Measurements from ENCODE around the gene LACRT.

Gene LACRT, protein sequence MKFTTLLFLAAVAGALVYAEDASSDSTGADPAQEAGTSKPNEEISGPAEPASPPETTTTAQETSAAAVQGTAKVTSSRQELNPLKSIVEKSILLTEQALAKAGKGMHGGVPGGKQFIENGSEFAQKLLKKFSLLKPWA

DNA sequence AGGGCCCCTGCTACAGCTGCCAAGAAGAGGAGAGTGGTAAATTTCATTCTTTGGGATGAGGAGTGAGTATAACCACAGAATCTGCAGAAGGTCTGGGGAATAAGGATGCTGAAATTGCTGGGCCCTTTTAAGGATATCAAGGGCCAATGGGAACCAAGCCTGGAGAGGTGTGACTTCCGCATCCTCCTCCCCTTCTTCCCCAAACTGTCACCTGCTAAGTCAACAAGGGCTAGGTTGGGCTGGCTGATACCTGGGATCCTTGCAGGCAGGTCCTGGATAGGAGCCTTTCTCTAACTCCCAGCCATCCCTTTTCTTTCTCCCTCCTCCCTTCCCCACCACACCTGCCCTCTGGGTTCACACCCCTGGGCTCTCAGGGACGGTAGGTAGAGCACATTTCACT is at the start of gene LACRT:
TSS of gene LACRT (minus strand) at position 101 of the 400 bp plus-strand sequence. CDS start at position 47, 54 bp downstream.
- TF ChIP-seq TEAD4 (IDR thresholded peaks at IDR 0.05): no peak
- no peak for TF ChIP-seq EGR1 (IDR thresholded peaks at IDR 0.05)
- no peak for TF ChIP-seq EP300 (IDR thresholded peaks at IDR 0.05; ENCODE audit: borderline replicate concordance)
- TF ChIP-seq CREB1 (IDR thresholded peaks at IDR 0.05; ENCODE audit: low read depth): no peak

DNA sequence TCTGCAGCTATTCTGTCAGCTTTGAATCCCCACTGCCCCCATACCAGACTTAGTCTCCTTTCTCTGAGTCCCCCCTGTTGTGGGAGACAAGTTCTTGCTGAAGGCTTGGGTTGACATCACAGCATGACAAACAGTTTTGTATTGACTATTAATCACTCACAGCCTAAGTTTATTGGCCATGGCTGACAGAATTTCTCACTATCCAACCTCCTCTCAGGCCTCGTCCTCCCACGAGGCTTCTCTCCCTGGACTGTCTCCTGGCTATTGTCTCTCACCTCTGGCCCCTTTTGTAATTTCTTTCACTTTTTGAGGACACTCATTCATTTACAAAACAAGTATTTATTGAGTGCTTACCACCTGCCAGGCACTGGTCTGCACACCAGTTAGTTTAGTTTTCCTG is 48.7 kb upstream of the LACRT start:
- TF ChIP-seq TEAD4 (IDR thresholded peaks at IDR 0.05) (no peak), EP300 (IDR thresholded peaks at IDR 0.05; ENCODE audit: borderline replicate concordance) (peak; percentile 27; the same call in 1 of the 2 replicates)
- TF ChIP-seq, protein P1, sequence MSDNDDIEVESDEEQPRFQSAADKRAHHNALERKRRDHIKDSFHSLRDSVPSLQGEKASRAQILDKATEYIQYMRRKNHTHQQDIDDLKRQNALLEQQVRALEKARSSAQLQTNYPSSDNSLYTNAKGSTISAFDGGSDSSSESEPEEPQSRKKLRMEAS (IDR thresholded peaks at IDR 0.05): 0 out of 2 replicates have a peak, but pooled peaks have one; percentile 37

DNA sequence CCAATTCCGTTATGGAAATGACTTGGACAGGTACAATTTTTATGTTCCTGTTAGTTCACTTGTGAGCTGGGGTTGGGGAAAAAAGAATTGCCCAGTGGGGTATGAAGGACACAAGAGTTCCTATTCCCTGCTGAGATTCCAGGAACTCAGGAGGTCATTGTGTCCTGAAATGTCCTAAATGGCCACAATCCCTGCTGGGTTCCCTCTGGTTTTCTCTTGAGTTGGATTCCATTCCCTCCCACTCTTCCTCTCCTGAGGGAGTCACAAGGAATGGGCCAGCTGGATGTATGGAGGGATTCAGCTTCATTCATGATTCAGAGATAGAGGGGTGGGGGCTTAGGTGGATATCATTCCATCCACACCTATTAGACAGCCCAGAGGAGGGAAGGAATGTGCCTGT is 48.0 kb upstream of the LACRT start:
- TF ChIP-seq, protein P2, sequence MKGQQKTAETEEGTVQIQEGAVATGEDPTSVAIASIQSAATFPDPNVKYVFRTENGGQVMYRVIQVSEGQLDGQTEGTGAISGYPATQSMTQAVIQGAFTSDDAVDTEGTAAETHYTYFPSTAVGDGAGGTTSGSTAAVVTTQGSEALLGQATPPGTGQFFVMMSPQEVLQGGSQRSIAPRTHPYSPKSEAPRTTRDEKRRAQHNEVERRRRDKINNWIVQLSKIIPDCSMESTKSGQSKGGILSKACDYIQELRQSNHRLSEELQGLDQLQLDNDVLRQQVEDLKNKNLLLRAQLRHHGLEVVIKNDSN (IDR thresholded peaks at IDR 0.05): no peak
- TF ChIP-seq TCF12 (IDR thresholded peaks at IDR 0.05; ENCODE audit: low read depth) (peak; percentile 78), EGR1 (IDR thresholded peaks at IDR 0.05) (0 out of 2 replicates have a peak, but pooled peaks have one; percentile 10), CREB1 (IDR thresholded peaks at IDR 0.05; ENCODE audit: low read depth) (no peak), EP300 (IDR thresholded peaks at IDR 0.05; ENCODE audit: borderline replicate concordance) (peak; percentile 83), TEAD4 (IDR thresholded peaks at IDR 0.05) (peak; percentile 66), NFIC (IDR thresholded peaks at IDR 0.05) (no peak), FOXM1 (IDR thresholded peaks at IDR 0.05; ENCODE audit: borderline replicate concordance, low read depth) (no peak; the same call in 1 of the 2 replicates), ZBTB7A (IDR thresholded peaks at IDR 0.05; ENCODE audit: low read depth) (no peak), YY1 (IDR thresholded peaks at IDR 0.05; ENCODE audit: low read depth) (0 out of 2 replicates have a peak, but pooled peaks have one; percentile 12), CEBPB (IDR thresholded peaks at IDR 0.05) (peak; percentile 49; the same call in 1 of the 2 replicates), TAF1 (IDR thresholded peaks at IDR 0.05; ENCODE audit: low read depth) (no peak), RAD21 (IDR thresholded peaks at IDR 0.05; ENCODE audit: low read depth) (no peak)
- TF ChIP-seq, protein P1 (IDR thresholded peaks at IDR 0.05): no peak
- TF ChIP-seq, protein P3, sequence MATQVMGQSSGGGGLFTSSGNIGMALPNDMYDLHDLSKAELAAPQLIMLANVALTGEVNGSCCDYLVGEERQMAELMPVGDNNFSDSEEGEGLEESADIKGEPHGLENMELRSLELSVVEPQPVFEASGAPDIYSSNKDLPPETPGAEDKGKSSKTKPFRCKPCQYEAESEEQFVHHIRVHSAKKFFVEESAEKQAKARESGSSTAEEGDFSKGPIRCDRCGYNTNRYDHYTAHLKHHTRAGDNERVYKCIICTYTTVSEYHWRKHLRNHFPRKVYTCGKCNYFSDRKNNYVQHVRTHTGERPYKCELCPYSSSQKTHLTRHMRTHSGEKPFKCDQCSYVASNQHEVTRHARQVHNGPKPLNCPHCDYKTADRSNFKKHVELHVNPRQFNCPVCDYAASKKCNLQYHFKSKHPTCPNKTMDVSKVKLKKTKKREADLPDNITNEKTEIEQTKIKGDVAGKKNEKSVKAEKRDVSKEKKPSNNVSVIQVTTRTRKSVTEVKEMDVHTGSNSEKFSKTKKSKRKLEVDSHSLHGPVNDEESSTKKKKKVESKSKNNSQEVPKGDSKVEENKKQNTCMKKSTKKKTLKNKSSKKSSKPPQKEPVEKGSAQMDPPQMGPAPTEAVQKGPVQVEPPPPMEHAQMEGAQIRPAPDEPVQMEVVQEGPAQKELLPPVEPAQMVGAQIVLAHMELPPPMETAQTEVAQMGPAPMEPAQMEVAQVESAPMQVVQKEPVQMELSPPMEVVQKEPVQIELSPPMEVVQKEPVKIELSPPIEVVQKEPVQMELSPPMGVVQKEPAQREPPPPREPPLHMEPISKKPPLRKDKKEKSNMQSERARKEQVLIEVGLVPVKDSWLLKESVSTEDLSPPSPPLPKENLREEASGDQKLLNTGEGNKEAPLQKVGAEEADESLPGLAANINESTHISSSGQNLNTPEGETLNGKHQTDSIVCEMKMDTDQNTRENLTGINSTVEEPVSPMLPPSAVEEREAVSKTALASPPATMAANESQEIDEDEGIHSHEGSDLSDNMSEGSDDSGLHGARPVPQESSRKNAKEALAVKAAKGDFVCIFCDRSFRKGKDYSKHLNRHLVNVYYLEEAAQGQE (IDR thresholded peaks at IDR 0.05; ENCODE audit: low read depth): no peak

DNA sequence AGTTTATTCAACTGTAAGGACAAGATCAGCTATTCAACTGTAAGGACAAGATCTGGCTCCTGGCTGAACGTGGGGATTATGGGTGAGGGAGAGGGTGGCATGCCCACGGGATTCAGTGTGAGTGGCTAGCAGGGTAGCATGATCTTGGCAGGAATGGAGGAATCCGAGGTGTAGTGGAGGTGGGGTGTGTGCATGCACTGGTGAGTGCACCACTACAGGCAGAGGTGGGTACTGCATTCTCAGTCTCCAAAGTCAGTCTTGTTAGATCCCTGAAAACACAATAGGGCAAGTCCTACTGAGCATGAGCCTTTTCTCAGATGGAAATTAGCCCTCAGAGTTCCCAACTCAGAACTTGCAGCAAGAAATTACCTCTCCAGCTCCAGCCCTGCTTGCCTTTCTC is 45.7 kb upstream of the LACRT start:
- TF ChIP-seq CEBPB (IDR thresholded peaks at IDR 0.05) (no peak), FOXM1 (IDR thresholded peaks at IDR 0.05; ENCODE audit: borderline replicate concordance, low read depth) (no peak), TEAD4 (IDR thresholded peaks at IDR 0.05) (no peak), CREB1 (IDR thresholded peaks at IDR 0.05; ENCODE audit: low read depth) (no peak), EP300 (IDR thresholded peaks at IDR 0.05; ENCODE audit: borderline replicate concordance) (no peak), RAD21 (IDR thresholded peaks at IDR 0.05; ENCODE audit: low read depth) (no peak), ZBTB7A (IDR thresholded peaks at IDR 0.05; ENCODE audit: low read depth) (no peak), TAF1 (IDR thresholded peaks at IDR 0.05; ENCODE audit: low read depth) (no peak), EGR1 (IDR thresholded peaks at IDR 0.05) (no peak), NFIC (IDR thresholded peaks at IDR 0.05) (no peak), YY1 (IDR thresholded peaks at IDR 0.05; ENCODE audit: low read depth) (no peak), TCF12 (IDR thresholded peaks at IDR 0.05; ENCODE audit: low read depth) (no peak)
- TF ChIP-seq, protein P3 (IDR thresholded peaks at IDR 0.05; ENCODE audit: low read depth): no peak
- TF ChIP-seq, protein P1 (IDR thresholded peaks at IDR 0.05): no peak
- TF ChIP-seq, protein P2 (IDR thresholded peaks at IDR 0.05): no peak

DNA sequence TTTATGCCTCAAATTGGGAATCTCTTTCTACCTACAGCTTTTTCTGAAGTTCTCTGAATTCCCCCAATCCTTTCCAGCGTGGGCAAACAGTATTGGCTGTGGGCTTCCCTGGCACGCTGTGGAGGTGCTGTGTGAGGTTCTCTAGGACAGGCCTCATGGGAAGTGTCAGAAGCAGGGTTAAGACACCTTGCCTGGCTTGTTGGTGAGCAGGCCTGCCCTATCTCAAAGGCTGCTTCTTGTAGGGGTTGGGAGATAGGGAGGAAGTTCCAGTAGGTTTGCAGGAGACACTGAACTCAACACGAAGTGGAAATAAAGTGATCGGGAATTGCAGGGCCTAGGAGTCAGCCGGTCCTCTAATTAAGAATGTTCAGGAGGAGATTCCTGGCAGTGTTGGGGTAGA is 43.4 kb upstream of the LACRT start:
- TF ChIP-seq YY1 (IDR thresholded peaks at IDR 0.05; ENCODE audit: low read depth) (no peak), RAD21 (IDR thresholded peaks at IDR 0.05; ENCODE audit: low read depth) (no peak), TEAD4 (IDR thresholded peaks at IDR 0.05) (no peak), FOXM1 (IDR thresholded peaks at IDR 0.05; ENCODE audit: borderline replicate concordance, low read depth) (no peak), CREB1 (IDR thresholded peaks at IDR 0.05; ENCODE audit: low read depth) (no peak), ZBTB7A (IDR thresholded peaks at IDR 0.05; ENCODE audit: low read depth) (no peak), NFIC (IDR thresholded peaks at IDR 0.05) (no peak), CEBPB (IDR thresholded peaks at IDR 0.05) (no peak), TCF12 (IDR thresholded peaks at IDR 0.05; ENCODE audit: low read depth) (no peak), TAF1 (IDR thresholded peaks at IDR 0.05; ENCODE audit: low read depth) (no peak), EP300 (IDR thresholded peaks at IDR 0.05; ENCODE audit: borderline replicate concordance) (no peak)
- TF ChIP-seq, protein P3 (IDR thresholded peaks at IDR 0.05; ENCODE audit: low read depth): no peak
- TF ChIP-seq, protein P2 (IDR thresholded peaks at IDR 0.05): no peak
